ENCODE measurements around the gene POT1. TPM values are rescaled to one million over a fixed set of nuclear protein-coding genes. Genes with fewer than 3 reads are reported as not detected.
"Not testable (repeated sequence)": the region's sequence is repeated elsewhere in the genome, so short reads cannot be mapped to it uniquely, and the experiment has no call there.

The POT1 gene, protein sequence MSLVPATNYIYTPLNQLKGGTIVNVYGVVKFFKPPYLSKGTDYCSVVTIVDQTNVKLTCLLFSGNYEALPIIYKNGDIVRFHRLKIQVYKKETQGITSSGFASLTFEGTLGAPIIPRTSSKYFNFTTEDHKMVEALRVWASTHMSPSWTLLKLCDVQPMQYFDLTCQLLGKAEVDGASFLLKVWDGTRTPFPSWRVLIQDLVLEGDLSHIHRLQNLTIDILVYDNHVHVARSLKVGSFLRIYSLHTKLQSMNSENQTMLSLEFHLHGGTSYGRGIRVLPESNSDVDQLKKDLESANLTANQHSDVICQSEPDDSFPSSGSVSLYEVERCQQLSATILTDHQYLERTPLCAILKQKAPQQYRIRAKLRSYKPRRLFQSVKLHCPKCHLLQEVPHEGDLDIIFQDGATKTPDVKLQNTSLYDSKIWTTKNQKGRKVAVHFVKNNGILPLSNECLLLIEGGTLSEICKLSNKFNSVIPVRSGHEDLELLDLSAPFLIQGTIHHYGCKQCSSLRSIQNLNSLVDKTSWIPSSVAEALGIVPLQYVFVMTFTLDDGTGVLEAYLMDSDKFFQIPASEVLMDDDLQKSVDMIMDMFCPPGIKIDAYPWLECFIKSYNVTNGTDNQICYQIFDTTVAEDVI
- total RNA-seq (2014; rRNA removed; shearing (Covaris generic)), result 46.2 and 47.0 TPM in 2 replicates

DNA sequence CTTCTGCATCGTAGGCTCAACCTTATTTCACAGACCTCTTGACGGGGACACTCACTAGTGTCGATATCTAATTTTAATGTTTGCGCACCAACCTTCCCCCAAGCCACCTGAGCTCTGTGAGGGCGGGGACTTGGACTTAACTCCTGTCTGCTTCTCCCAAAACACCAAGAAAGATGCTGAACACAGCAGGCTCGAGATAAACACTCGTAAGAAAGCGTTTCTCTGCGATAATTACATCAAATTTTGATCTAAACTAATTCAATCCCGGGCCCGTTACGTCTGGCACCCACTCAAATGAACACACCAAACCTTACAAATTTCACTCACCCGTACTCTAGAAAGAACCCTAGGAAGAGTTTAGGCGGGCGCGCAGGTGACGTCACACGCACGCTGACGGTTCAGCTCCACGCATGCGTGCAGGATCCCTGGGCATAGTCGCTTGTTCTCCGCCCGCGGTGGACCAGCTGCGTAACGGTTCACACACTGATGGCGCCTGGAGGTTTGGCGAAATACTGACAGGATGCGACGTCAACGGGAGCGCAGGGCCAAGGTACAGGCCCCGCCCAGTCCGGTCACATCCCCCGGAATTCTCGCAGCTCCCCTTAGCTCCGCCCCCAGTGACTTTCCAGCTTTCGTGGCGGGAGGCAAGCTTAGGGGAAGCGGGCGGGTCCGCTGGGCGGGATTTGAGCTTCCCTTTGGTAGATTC lies at the start of gene POT1:
Gene POT1, minus strand, starts transcription at position 359 of the 706 bp plus-strand sequence. CDS start 32,652 bp downstream, outside the sequence.
- peak; percentile 100 for DNase-seq (ENCODE audit: low read depth)

- DNase-seq (ENCODE audit: low read depth), result not testable (repeated sequence)
Measured at GRCh38 chr7:124975131-124975530, 45.5 kb upstream of the POT1 start.

DNA sequence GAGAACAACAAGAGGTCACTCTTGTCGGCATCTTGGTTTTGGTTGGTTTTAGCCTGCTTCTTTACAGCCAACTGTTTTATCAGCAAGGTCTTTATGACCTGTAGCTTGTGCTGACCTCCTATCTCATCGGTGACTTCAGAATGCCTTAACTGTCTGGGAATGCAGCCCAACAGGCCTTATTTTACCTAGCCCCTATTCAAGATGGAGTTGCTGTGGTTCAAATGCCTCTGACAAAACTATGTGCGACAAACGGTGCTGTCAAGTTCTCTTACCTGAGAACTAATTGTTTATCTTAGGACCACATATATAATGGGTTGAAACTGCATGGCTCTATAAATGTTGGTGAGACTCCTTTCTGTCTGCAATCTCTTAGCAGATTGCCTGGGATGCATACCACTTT lies 35.9 kb upstream of the POT1 start:
- DNase-seq (ENCODE audit: low read depth), result no peak

GRCh38 chr7:124959676-124960075 lies 30.1 kb upstream of the POT1 start:
- no peak for DNase-seq (ENCODE audit: low read depth)

GRCh38 chr7:124957952-124958351 lies 28.3 kb upstream of the POT1 start:
- not testable (repeated sequence) for DNase-seq (ENCODE audit: low read depth)

DNA sequence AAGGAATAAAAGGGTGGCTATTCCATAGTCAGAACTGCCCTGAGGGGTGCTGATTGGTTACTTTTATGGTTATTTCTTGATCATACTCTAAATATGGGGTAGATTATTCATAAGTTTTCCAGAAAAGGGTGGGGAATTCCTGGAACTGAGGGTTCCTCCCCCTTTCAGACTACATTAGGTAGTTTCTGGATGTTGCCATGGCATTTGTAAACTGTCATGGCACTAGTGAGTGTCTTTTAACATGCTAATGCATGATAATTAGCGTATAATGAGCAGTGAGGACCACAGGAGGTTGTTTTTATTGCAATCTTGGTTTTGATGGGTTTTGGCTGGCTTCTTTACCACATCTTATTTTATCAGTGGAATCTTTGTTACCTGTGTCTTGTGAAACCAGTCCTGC lies 26.5 kb upstream of the POT1 start:
- DNase-seq (ENCODE audit: low read depth), result no peak

- DNase-seq (ENCODE audit: low read depth), result no peak
Measured at GRCh38 chr7:124954790-124955189, 25.2 kb upstream of the POT1 start.

DNA sequence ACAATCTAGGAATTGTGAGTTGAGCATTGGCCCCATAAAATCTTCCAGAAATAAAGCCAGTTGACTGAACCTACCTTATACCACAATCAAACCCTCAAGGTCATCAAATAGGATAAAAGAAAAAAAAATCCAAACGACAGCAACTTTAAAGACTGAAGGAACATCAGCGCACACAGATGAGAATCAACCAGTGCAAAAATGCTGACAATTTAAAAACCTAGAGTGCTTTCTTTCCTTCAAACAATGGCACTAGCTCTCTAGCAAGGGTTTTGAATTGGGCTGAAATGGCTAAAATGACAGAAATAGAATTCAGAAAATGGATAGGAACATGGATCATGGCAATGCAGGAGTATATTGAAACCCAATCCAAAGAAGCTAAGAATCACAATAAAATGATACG lies 16.1 kb upstream of the POT1 start:
- no peak for DNase-seq (ENCODE audit: low read depth)

DNA sequence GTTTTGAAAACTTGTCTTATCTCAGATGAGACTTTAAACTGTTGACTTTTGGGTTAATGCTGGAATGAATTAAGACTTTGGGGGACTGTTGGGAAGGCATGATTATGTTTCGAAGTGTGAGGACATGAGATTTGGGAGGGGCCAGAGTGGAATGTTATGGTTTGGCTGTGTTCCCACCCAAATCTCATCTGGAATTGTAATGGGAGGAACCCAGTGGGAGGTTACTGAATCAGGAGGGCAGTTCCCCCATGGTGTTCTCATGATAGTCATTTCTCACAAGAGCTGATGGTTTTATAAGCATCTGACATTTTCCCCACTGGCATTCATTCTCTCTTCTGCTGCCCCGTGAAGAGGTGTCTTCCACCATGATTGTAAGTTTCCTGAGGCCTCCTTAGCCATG lies 13.8 kb upstream of the POT1 start:
- DNase-seq (ENCODE audit: low read depth), result peak; percentile 51

DNA sequence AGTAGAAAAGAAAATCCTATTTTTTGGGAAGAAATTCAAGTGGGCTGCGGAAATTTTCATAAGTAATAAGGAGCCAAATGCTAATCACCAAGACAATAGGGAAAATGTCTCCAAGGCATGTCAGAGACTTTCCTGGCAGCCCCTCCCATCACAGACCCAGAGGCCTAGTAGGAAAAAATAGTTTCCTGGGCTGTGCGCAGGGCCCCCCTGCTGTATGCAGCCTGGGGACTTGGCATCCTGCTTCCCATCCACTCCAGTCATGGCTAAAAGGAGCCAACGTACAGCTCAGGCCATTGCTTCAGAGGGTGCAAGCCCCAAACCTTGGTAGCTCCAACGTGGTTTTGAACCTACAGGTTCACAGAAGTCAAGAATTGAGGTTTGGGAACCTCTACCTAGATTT lies 12.8 kb upstream of the POT1 start:
- no peak for DNase-seq (ENCODE audit: low read depth)

GRCh38 chr7:124940306-124940705 lies 10.7 kb upstream of the POT1 start:
- DNase-seq (ENCODE audit: low read depth), result peak; percentile 39

- DNase-seq (ENCODE audit: low read depth), result no peak
Measured at GRCh38 chr7:124938128-124938527, 8.5 kb upstream of the POT1 start.

GRCh38 chr7:124937076-124937475 lies 7.5 kb upstream of the POT1 start:
- no peak for DNase-seq (ENCODE audit: low read depth)

- no peak for DNase-seq (ENCODE audit: low read depth)
Measured at GRCh38 chr7:124934841-124935240, 5.2 kb upstream of the POT1 start.

DNA sequence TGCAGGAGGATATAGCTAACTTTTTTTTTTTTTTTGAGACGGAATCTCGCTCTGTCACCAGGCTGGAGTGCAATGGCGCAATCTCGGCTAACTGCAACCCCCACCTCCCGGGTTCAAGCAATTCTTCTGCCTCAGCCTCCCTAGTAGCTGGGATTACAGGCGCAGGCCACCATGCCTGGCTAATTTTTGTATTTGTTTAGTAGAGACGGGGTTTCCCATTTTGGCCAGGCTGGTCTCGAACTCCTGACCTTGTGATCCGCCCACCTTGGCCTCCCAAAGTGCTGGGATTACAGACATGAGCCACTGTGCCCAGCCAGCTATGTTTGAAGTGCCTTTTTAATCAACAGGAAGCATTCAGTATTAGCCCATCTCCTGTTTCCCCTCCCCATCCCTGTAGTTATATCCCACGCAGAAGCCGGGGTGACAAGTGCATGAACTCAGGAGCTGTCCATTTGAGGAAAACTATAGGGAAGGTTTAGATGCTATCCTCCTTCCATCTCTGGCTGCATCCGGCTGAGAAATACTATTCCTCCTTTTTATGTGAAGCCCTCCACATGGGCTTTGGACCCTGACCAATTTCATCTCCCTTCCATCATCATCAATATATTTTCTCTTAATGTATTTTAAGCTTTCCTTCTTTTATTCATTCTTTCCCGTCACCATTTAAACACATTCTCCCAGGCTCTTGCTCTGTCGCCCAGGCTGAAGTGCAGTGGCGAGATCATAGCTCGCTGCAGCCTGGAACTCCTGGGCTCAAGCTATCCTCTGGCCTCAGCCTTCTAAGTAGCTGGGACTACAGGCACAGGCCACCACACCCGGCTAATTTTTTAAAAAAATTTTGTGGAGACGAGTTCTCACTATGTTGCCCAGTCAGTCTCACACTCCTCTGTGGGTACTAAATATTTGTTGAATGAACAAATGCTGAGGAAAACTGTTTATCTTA lies 1.3 kb upstream of the POT1 start:
- DNase-seq (ENCODE audit: low read depth), result no peak

- DNase-seq (ENCODE audit: low read depth), result no peak
Measured at GRCh38 chr7:124930173-124930623, 573 bp upstream of the POT1 start.

DNA sequence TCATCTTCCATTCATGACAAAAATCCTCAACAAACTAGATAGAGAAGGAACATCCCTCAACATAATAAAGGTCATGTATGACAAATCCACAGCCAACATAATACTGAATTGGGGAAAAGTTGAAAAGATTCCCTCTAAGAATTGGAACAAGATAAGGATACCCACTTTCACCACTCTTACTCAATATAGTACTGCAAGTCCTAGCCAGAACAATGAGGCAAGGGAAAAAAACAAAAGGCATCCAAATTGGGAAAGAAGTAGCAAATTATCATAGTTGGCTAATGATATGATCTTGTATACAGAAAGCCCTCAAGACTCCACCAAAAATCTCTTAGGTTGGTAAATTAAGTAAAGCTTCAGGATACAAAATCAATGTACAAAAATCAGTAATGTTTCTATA lies 4.7 kb downstream of the POT1 start:
- no peak for DNase-seq (ENCODE audit: low read depth)

DNA sequence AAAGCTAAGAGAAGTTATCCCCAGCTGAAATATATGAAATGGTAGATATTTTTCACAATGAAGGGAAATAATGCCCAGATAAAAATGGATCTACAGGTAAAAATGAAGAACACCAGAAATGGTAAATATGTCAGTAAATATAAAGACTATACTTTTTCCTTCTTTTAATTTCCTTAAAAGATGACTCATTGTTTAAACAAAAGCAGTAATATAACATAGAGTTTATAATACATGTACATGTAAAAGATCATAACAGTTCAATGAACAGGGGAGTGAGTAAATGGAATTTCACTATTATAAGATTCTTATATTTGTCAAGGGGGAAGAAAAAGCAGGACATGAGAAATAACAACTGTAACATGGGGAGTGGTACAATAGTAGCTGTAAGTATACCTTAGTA lies 7.4 kb downstream of the POT1 start:
- no peak for DNase-seq (ENCODE audit: low read depth)

DNA sequence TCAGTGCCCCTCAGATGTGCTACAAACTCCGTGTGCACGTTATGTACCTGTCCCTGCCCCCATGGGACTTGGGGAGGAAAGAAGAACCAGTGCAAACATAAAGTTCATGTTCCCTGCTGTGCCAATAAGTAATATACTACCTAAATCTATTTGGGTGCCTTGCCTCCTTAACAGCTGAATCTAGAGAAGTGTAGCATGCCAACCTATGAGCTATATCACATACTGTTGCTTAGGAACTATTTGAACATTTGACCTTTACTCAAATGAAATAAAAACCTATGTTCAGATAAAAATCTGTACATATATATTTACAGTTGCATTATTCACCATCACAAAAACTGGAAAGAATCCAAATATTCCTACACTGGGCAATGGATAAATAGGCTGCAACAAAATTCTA lies 9.8 kb downstream of the POT1 start:
- DNase-seq (ENCODE audit: low read depth), result no peak

- DNase-seq (ENCODE audit: low read depth), result no peak
Measured at GRCh38 chr7:124918662-124919061, 11.0 kb downstream of the POT1 start.

DNA sequence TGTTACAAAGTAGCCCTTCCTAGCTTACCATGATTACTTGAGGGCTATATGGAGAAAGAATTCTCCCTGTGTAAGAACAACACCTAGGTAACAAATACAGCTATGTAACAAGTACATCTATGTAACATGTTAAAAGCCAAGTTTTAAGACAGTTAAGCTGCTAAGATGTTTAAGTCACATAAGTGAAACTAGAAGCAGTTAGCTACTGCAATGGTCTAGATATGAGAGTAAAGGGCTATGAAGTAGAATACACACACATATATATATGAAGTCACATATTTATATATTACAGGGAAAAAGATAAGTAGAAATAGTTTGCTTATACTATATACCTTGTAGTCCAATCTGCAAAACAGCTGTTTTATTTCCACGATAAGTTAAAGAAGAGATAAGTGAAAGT lies 14.4 kb downstream of the POT1 start:
- no peak for DNase-seq (ENCODE audit: low read depth)

Data from Daoy (cell line).